Liver (tissue), 3 donors: Measurements from ENCODE around the gene PAN3.

Experiments used
- GABPA ChIP-seq, 2 donors: IDR thresholded peaks in 1 of 2; conservative IDR thresholded peaks in 1 of 2; 2 replicates each; pipeline ENCODE4 v1.6.1; 2016; ENCODE audit warnings: antibody characterized with exemption in 2 of 2, mild to moderate bottlenecking in 1 of 2, moderate library complexity in 1 of 2
- JUND ChIP-seq, 2 donors: IDR thresholded peaks; 2 replicates each; pipeline ENCODE4 v1.6.1; 2016; ENCODE audit warnings: antibody characterized with exemption in 2 of 2
- SP1 ChIP-seq: IDR thresholded peaks from 2 replicates; pipeline ENCODE4 v1.6.1; 2018; ENCODE audit warnings: antibody characterized with exemption, mild to moderate bottlenecking
- YY1 ChIP-seq: IDR thresholded peaks from 2 replicates; pipeline ENCODE4 v1.6.1; 2016; ENCODE audit warnings: antibody characterized with exemption, mild to moderate bottlenecking
- TF ChIP-seq, protein P1 (sequence below): fragments of 150-350 bp; IDR thresholded peaks from 2 replicates; pipeline ENCODE4 v1.5.1; 2017; ENCODE audit warnings: improper control_type of control experiment, low read depth, low read length; ENCODE audit not compliant: missing input control
- donor health status: healthy.
- donor health status: healthy.

DNA sequence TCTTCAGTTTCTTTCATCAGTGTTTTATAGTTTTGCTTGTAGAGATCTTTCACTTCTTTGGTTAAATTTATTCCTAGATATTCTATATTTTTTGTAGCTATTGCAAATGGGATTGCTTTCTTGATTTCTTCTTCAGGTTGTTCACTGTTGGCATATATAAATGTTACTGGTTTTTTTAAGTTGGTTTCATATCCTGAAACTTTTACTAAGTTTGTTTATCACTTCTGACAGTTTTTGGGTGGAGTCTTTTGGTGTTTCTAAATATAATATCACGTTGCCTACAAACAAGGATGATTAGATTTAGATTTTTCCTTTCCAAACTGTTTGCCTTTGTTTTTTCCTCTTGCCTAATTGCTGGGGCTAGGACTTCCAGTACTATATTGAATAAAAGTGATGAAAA is 109.7 kb downstream of the PAN3 start:
- TF ChIP-seq, protein P1, sequence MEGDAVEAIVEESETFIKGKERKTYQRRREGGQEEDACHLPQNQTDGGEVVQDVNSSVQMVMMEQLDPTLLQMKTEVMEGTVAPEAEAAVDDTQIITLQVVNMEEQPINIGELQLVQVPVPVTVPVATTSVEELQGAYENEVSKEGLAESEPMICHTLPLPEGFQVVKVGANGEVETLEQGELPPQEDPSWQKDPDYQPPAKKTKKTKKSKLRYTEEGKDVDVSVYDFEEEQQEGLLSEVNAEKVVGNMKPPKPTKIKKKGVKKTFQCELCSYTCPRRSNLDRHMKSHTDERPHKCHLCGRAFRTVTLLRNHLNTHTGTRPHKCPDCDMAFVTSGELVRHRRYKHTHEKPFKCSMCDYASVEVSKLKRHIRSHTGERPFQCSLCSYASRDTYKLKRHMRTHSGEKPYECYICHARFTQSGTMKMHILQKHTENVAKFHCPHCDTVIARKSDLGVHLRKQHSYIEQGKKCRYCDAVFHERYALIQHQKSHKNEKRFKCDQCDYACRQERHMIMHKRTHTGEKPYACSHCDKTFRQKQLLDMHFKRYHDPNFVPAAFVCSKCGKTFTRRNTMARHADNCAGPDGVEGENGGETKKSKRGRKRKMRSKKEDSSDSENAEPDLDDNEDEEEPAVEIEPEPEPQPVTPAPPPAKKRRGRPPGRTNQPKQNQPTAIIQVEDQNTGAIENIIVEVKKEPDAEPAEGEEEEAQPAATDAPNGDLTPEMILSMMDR: no peak
- TF ChIP-seq SP1 (no peak), GABPA (IDR thresholded peaks at IDR 0.05 in 1 of 2, conservative IDR thresholded peaks at IDR 0.05 in 1 of 2) (no peak), JUND (IDR thresholded peaks at IDR 0.05) (no peak), YY1 (no peak)
